Esophagus muscularis mucosa (tissue), 4 donors: Measurements from ENCODE around the gene SCN11A. TPM values are rescaled to one million over a fixed set of nuclear protein-coding genes. Genes with fewer than 3 reads are reported as not detected.

ENCODE experiments used
- DNase-seq: peaks from one replicate; pipeline ENCODE4 v3.0.0-alpha.2; 2017; ENCODE audit errors: extremely low spot score
- H3K27ac ChIP-seq, 4 donors: fragments of 200-600 bp; sonication (generic); replicated peaks in 1 of 4; 1 replicate in 3 of 4; 2 replicates in 1 of 4; pipeline ENCODE4 v1.5.1; 2016 to 2019; ENCODE audit warnings: mild to moderate bottlenecking in 1 of 4
- H3K27me3 ChIP-seq, 4 donors: fragments of 200-600 bp; sonication (generic); one replicate each; pipeline versions ENCODE4 v1.5.1 to v1.6.0; 2016 to 2019
- H3K36me3 ChIP-seq, 4 donors: fragments of 200-600 bp; sonication (generic); one replicate each; pipeline ENCODE4 v1.5.1; 2016 to 2019
- H3K4me1 ChIP-seq, 4 donors: fragments of 200-600 bp; sonication (generic); one replicate each; pipeline ENCODE4 v1.5.1; 2016 to 2019
- H3K4me3 ChIP-seq, 4 donors: fragments of 200-600 bp; sonication (generic); 1 replicate in 2 of 4; 2 replicates in 2 of 4; pipeline ENCODE4 v1.5.1; 2016 to 2019; ENCODE audit warnings: mild to moderate bottlenecking in 4 of 4, moderate library complexity in 1 of 4
- H3K9me3 ChIP-seq, 4 donors: fragments of 200-600 bp; sonication (generic); 1 replicate in 3 of 4; 2 replicates in 1 of 4; pipeline ENCODE4 v1.5.1; 2016 to 2019
- CTCF ChIP-seq, 3 experiments: fragments of 200-600 bp in 2 of 3; fragments of 450-650 bp in 1 of 3; sonication (generic) in 2 of 3; IDR thresholded peaks; one replicate each; pipeline ENCODE4 v1.5.1; 2017 to 2019; ENCODE audit warnings: antibody characterized with exemption in 3 of 3, mild to moderate bottlenecking in 2 of 3, moderate library complexity in 1 of 3
- EP300 ChIP-seq: sonication (generic); formaldehyde crosslinking; IDR thresholded peaks from one replicate; pipeline ENCODE4 v1.6.1; 2017; ENCODE audit warnings: antibody characterized with exemption
- POLR2A ChIP-seq: fragments of 450-650 bp; IDR thresholded peaks from one replicate; pipeline ENCODE4 v1.6.1; 2017; ENCODE audit warnings: antibody characterized with exemption, moderate library complexity, mild to moderate bottlenecking, low read depth
- POLR2AphosphoS5 ChIP-seq, 2 donors: sonication (generic); formaldehyde crosslinking; IDR thresholded peaks; one replicate each; pipeline ENCODE4 v1.6.1; 2017; ENCODE audit warnings: antibody characterized with exemption in 2 of 2
- WGBS: methylation state at CpG from one replicate; pipeline ENCODE4 v1.1.5; 2018; 5-methylcytosine and 5-hydroxymethylcytosine counted together
- intact Hi-C: fragments of 100-400 bp; cut with DNase I; formaldehyde crosslinking; loops from one replicate; pipeline ENCODE4 v1.15.1; 2023
- total RNA-seq, 4 donors: library from RNA; depleted of rRNA; stranded (reverse); fragments of >200 nt; gene quantifications; one replicate each; pipeline versions ENCODE4 v1.1.0 to v1.2.1, GENCODE V29; 2016

Gene SCN11A
- total RNA-seq, 4 donors from 2014 or later: 0.34 to 0.99 (median 0.56) TPM

- H3K4me3 ChIP-seq: no peak overlapping the region
- no peaks in the 10 kb centered on the region for H3K27me3 ChIP-seq
- no peak for DNase-seq
- no peaks in the 10 kb centered on the region for H3K4me1 ChIP-seq
- H3K27ac ChIP-seq: no peak overlapping the region
- no peak for TF ChIP-seq POLR2A
- TF ChIP-seq EP300: no peak
- no peak for TF ChIP-seq POLR2AphosphoS5 (IDR thresholded peaks at IDR 0.05)
- no peak for TF ChIP-seq CTCF (IDR thresholded peaks at IDR 0.05)
- no peaks in the 10 kb centered on the region for H3K36me3 ChIP-seq
- H3K9me3 ChIP-seq: no peaks in the 10 kb centered on the region
- WGBS: 89% methylated on average over 3 of the region's 3 CpGs
- intact Hi-C loops: no loop called here
Measured at GRCh38 chr3:39015418-39015817, 36.3 kb downstream of the SCN11A start.

GRCh38 chr3:39013921-39014509 is 37.7 kb downstream of the SCN11A start:
- WGBS: 74% methylated on average over 4 of the region's 4 CpGs

GRCh38 chr3:39013289-39013688 is 38.5 kb downstream of the SCN11A start:
- no peaks in the 10 kb centered on the region for H3K36me3 ChIP-seq
- TF ChIP-seq EP300 (no peak), POLR2A (no peak), POLR2AphosphoS5 (IDR thresholded peaks at IDR 0.05) (no peak), CTCF (IDR thresholded peaks at IDR 0.05) (no peak)
- no peak overlapping the region for H3K27ac ChIP-seq
- intact Hi-C loops: no loop called here
- H3K27me3 ChIP-seq: no peaks in the 10 kb centered on the region
- peaks cover 0 to 9% (median 4%) of the 10 kb centered on the region in 4 donors for H3K9me3 ChIP-seq
- no peak overlapping the region for H3K4me3 ChIP-seq
- WGBS: 46% methylated on average over 2 of the region's 2 CpGs
- DNase-seq: no peak
- no peaks in the 10 kb centered on the region for H3K4me1 ChIP-seq

More at GRCh38 chr3:39013921-39014509, 37.7 kb downstream of the SCN11A start:
- intact Hi-C loops: no loop called here
- no peak for TF ChIP-seq POLR2AphosphoS5 (IDR thresholded peaks at IDR 0.05)
- no peak for TF ChIP-seq EP300
- no peak for TF ChIP-seq POLR2A
- TF ChIP-seq CTCF (IDR thresholded peaks at IDR 0.05): no peak
- no peak overlapping the region for H3K27ac ChIP-seq
- peaks cover 0 to 9% (median 4%) of the 10 kb centered on the region in 4 donors for H3K9me3 ChIP-seq
- H3K27me3 ChIP-seq: no peaks in the 10 kb centered on the region
- no peaks in the 10 kb centered on the region for H3K36me3 ChIP-seq
- H3K4me1 ChIP-seq: no peaks in the 10 kb centered on the region
- DNase-seq: no peak
- H3K4me3 ChIP-seq: no peak overlapping the region

GRCh38 chr3:39011191-39011736 is 40.5 kb downstream of the SCN11A start:
- DNase-seq: no peak
- 49% methylated on average over 2 of the region's 2 CpGs for whole genome bisulfite sequencing
- H3K27ac ChIP-seq: no peak overlapping the region
- H3K4me3 ChIP-seq: no peak overlapping the region
- no peaks in the 10 kb centered on the region for H3K27me3 ChIP-seq
- intact Hi-C loops: no loop called here
- no peaks in the 10 kb centered on the region for H3K36me3 ChIP-seq
- TF ChIP-seq EP300 (no peak), POLR2AphosphoS5 (IDR thresholded peaks at IDR 0.05) (no peak), POLR2A (no peak), CTCF (IDR thresholded peaks at IDR 0.05) (no peak)
- H3K4me1 ChIP-seq: no peaks in the 10 kb centered on the region
- H3K9me3 ChIP-seq: peaks cover 0 to 9% (median 4%) of the 10 kb centered on the region in 4 donors

GRCh38 chr3:39005295-39005694 is 46.4 kb downstream of the SCN11A start:
- Histone ChIP-seq H3K36me3 (no peaks in the 10 kb centered on the region), H3K4me3 (no peak overlapping the region), H3K4me1 (no peaks in the 10 kb centered on the region), H3K27ac (no peak overlapping the region), H3K27me3 (no peaks in the 10 kb centered on the region), H3K9me3 (peaks cover 0 to 9% (median 4%) of the 10 kb centered on the region in 4 donors)
- TF ChIP-seq EP300 (no peak), POLR2AphosphoS5 (IDR thresholded peaks at IDR 0.05) (no peak), CTCF (IDR thresholded peaks at IDR 0.05) (no peak), POLR2A (no peak)
- intact Hi-C loops: no loop called here
- no peak for DNase-seq
- WGBS: 43% methylated on average over 2 of the region's 2 CpGs
